Glomerular endothelial cell (primary cell): ENCODE data around the gene FCN1. TPM values are rescaled to one million over a fixed set of nuclear protein-coding genes. Genes with fewer than 3 reads are reported as not detected.

Source experiments
- DNase-seq: peaks from one replicate; pipeline ENCODE4 v3.0.0-alpha.2; 2011; ENCODE audit warnings: low read depth, low spot score; ENCODE audit errors: extremely low read depth
- total RNA-seq: library from RNA; depleted of rRNA; stranded (reverse); fragments of >200 nt; gene quantifications from 2 replicates; pipeline ENCODE4 v1.2.3, GENCODE V29; 2015

The FCN1 gene
- total RNA-seq, 1 donor from 2014 or later: not detected

- DNase-seq: no peak
These were observed 34.3 kb upstream of the FCN1 start for GRCh38 chr9:134951994-134952393.

DNA sequence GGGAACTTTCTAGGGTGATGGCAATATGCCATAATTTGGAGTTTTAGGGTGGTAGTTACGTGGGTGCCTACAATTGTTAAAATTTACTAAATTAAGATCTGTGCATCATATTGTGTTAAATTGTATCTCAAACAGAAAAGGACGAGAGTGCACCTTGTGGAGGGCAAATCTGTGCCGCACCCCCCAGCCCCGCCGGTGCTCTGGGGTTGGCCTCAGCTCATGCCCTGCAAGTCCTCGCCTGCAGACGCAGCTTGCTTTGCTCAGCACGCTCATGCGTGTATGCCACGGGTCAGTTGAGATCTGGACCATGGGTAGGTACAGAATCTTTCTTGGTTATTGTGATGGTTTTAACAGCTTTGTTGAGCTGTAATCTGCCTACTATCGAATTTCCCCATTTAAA is 33.7 kb upstream of the FCN1 start:
- no peak for DNase-seq

- DNase-seq: no peak
These were observed 32.9 kb upstream of the FCN1 start for GRCh38 chr9:134950386-134951210.

DNA sequence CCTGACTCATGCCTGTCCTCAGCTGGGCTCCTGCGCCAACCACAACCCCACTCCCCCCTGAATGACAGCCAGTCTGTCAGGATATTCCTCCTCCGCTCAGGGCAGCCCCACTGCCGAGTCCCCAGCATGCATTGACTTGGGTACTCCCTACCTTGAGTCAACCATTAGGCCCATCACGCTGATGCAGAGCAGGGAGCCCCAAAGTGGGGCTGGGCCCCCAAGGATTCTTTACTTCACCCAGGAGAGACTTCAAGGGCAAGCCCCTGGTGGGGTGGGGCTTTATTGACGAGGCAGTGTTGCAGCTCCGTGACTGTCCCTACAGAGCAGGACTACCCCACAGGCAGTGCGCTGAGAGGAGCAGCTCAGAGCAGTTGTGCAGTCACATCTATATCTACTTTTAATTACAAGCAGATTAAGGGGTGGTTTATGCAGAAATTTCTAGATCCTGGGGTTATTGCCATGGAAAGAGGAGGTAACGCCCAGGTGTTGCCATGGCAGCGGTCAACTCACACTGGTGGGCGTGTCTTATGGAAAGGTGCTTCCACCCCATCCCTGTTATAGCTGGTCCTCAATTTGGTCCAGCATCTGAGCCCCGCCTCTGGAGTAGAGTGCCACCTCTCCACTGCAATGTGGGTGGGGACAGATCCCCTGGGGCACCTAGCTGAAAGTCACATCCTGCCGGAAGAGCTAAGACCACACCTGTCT is 32.1 kb upstream of the FCN1 start:
- no peak for DNase-seq

DNA sequence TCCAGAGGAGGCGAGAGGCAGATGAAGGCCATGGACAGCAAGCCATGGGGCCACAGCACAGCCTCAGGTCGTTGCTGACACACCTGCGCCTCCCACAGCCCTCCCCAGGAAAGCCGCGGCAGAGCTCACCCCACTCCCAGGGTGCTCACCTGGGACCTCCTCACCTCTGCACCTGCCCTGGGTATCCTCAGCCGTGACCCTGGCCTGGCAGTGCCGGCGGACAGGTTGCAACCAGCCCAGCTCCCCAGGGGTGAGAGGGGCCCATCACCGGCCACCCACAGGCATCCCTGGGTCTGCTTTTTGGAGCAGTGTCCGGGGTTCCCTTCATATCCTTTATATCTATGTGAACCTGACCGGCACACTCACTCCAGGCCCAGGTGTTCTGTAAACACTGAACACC is 30.4 kb upstream of the FCN1 start:
- DNase-seq: no peak

- no peak for DNase-seq
These were observed 29.7 kb upstream of the FCN1 start for GRCh38 chr9:134947265-134947955.

DNA sequence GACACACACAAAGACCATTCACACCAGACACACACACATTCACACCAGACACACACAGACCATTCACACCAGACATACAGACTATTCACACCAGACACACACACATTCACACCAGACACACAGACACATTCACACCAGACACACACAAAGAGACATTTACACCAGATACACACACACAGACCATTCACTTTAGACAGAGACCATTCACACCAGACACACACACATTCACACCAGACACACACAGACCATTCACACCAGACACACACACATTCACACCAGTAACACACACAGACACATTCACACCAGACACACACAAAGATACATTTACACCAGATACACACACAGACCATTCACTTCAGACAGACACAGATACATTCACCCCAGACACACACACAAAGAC is 29.0 kb upstream of the FCN1 start:
- DNase-seq: no peak

DNA sequence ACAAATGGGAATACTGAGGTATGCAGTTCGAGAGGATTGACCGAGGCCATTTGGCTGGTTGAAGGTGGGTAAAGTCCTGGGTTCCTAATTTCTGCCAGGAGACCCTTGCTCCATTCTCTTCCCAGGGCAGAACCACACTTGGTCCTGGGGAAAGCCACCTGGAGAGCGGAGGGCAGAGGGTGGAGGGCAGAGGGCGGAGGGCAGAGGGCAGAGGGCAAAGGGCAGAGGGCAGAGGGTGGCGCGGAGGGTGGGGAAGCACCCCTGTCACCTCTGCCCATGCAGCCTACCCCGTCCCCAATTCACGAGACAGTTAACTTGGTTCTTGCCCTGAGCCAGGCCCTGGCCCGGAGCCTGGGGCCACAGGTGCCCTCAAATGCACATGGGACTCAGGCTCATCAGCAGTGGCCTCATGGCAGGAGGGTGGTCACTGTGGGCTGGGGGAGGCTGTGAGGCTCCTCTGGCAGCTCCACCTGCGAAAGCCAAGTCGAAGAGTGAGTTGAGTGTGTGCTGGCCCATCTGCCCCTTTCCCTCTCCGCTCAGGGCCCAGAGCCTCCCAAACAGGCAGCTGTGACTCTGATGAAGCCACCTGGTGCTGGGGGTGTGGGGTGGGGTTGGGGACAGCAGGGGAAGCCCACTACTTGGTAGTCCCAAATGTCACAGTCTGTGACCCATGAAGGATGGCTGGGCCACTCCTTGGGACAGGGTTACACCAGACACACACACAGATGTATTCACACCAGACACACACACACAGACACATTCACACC is 28.0 kb upstream of the FCN1 start:
- DNase-seq: no peak

DNA sequence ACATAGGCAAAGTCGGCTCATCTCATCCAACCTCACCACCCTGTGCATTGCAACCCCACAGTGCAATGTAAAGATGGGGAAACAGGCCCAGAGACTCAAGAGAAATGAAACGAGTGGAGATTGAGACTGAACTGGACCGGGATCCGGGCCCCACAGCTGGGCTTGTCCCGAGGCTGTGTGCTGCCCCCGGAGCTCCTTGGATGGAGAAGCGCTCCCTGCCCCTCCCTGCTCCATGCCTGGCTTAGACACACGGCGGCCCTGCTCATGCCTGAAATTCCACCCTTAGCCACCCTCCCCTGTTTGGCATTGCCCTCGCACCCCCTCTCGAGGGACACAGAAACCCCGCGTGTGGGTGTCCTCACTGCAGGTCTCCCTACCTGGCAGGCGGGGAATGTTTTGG is 27.2 kb upstream of the FCN1 start:
- no peak for DNase-seq

DNA sequence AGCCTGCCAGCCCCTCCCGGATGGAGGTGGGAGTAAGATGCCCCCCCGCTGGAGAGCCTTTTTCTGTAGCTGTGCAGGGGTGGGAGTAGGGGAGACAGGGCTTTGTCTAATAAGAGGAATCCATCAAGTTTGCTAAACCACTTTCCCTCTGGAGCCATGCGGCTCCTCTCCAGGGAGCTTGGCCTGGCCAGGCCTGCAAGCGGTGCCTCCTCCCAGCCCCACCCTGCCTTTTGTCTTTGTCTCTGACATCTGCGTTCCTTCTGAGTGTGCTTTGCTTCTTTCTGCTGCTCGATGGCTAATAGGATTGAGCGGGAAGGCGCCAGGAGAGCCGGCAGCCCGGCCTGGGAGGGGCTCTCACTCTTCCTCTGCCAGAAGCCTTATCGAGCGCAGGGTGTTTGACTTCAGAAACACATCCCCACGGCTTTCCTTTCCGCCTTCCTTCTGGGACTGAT is 26.7 kb upstream of the FCN1 start:
- DNase-seq: no peak

- no peak for DNase-seq
These were observed 26.1 kb upstream of the FCN1 start for GRCh38 chr9:134943836-134944235.

DNA sequence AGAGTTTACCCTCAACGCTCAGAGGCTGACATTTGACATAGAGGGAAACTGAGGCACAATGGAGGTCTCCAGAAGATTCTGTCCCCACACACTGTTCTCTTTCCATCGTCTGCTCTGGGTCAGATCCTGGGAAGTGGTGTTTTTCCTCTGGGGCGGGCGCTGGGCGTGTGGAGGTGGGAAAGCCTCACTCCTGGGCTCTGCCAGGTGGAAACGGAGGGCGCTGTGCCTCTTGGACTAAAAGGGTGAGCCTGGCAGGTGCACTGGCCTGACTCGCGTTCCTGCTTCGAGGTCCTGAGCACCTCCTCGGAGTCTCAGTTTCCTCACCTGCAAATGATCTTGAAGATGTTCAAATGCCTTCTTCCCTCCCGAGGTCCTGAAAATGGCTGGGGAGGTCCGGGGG is 25.7 kb upstream of the FCN1 start:
- no peak for DNase-seq

- no peak for DNase-seq
These were observed 25.1 kb upstream of the FCN1 start for GRCh38 chr9:134942788-134943184.

DNA sequence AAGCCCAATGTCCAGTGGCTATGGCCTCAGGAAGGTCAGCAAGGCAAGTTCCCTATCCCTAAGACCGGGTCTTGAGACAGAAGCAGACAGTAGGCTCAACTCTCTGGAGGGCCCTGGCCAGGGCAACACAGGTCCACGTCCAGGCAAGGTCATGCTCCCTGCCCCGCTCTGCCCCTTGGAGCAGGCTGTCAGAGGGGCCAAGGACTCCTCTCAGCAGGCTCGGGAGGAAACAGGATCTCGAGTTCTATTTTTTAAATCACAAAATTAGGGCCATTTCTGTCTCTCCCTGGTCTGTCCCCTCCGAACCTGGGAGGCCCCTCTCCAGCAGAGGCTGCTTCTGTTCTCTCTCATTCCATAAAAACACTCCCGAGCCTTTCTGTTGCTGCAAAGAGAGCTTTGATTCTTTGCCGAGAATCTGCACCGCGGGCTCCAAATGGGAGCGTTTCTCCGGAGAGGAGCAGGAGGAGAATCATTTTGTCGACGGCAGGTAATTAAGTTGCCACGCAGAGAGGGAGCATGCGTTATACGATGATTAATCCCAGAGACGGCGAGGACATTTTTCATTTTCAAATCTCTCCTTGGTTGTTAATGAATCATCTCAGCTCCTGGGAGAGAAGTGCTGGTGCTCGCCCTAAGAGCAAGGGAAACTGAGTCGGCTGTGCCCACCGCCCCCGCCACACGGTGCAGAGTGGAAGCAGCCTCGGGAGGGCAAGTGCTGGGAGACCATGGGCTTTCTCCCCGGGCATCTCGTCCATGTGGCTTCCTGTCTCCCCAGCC is 24.5 kb upstream of the FCN1 start:
- no peak for DNase-seq

DNA sequence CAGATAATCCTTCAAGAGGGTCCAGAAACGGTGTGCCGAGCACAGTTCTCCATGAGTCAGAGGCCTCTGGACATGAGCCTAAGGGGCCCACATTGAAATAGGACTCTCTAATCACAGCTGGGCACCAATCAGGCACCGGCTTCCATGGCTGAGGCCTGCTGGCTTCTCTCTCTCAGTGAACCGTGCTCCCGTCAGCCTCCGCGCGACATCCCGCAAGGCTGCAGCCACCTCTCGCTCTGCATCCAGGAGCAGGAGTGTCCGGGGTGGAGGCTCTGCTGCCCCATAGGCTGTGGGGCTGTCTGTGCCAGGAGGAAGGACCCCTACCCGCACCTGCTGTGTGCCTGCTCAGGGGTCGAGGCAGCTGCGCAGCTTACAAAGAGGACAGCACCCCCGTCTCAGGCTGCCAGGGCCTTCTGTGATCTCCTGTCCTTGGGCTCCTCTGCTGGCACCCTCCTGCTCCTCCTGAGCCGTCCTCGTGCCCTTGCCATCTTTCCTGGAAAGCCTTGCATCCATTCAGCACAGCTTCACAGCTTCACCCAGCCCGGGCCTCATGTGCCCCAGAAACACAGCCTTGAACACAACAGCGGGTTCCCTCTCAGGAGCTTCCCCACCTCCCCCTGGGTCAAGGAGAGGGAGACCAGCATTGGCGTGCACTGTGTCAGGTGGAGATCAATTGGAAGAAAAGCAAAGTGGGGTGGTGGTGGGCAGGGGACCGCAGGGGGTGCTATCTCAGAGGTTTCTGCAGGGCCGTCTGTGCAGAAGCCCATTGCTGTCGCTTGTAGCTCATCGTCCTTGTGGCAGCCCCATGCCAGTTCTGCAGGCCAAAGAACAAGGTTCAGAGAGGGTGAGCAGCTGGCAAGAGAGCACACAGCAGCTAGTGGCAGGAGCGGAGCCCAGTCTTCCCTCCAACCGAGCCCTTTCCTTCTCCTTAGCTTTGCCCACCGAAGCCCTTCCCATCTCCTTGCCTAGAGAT is 22.8 kb upstream of the FCN1 start:
- DNase-seq: no peak

DNA sequence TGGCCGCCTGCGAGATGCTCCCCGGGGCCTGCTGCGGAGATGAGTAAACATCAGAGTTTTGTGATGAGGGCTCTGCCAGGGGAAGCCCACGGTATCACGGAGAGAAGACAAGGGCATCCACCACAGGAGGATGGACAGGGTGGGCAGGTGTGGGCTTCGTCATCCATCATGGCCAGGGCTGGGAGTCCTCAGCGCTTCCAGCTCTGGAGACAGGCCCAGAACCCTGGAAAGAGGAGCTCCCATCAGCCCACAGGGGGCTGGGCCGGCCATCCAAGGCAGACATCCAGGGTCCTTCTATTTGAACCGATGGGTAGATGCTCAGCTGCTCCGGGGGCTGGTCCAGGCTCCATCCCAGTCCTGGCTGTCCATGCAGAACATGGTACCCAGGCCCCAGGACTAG is 22.1 kb upstream of the FCN1 start:
- no peak for DNase-seq

GRCh38 chr9:134939080-134939733 is 21.5 kb upstream of the FCN1 start:
- DNase-seq: no peak

- DNase-seq: no peak
These were observed 20.8 kb upstream of the FCN1 start for GRCh38 chr9:134938346-134939079.
